HL-60/S4 treated with retinoic acid at 250 ng/mL for 4 days and 3 days (cell line): ENCODE data around the gene IL6.
"Not testable (repeated sequence)": the region's sequence is repeated elsewhere in the genome, so short reads cannot be mapped to it uniquely, and the experiment has no call there.

Experiments used
- in situ Hi-C: fragments of 300-500 bp; cut with MboI; formaldehyde crosslinking; loops from 2 replicates; pipeline ENCODE4 v1.7.0; 2022; ENCODE audit warnings: low sequenced_read_pairs

IL6 gene

GRCh38 chr7:22703978-22704610 is 22.9 kb upstream of the IL6 start:
- in situ Hi-C loops: not testable (repeated sequence)

GRCh38 chr7:22704722-22705121 is 22.3 kb upstream of the IL6 start:
- in situ Hi-C loops: not testable (repeated sequence)

- in situ Hi-C loops: not testable (repeated sequence)
Measured at GRCh38 chr7:22705874-22706273, 21.1 kb upstream of the IL6 start.

- in situ Hi-C loops: not testable (repeated sequence)
Measured at GRCh38 chr7:22707026-22707691, 19.8 kb upstream of the IL6 start.

GRCh38 chr7:22708214-22708613 is 18.8 kb upstream of the IL6 start:
- in situ Hi-C loops: not testable (repeated sequence)

- in situ Hi-C loops: not testable (repeated sequence)
Measured at GRCh38 chr7:22708677-22709061, 18.3 kb upstream of the IL6 start.

- in situ Hi-C loops: not testable (repeated sequence)
Measured at GRCh38 chr7:22709062-22709829, 17.8 kb upstream of the IL6 start.

GRCh38 chr7:22709857-22710256 is 17.1 kb upstream of the IL6 start:
- in situ Hi-C loops: no loop called here

- in situ Hi-C loops: no loop called here
Measured at GRCh38 chr7:22712999-22713398, 14.0 kb upstream of the IL6 start.

GRCh38 chr7:22713463-22713862 is 13.5 kb upstream of the IL6 start:
- in situ Hi-C loops: no loop called here

GRCh38 chr7:22715969-22716368 is 11.0 kb upstream of the IL6 start:
- in situ Hi-C loops: no loop called here

- in situ Hi-C loops: no loop called here
Measured at GRCh38 chr7:22717760-22718159, 9.2 kb upstream of the IL6 start.

GRCh38 chr7:22718200-22718711 is 8.7 kb upstream of the IL6 start:
- in situ Hi-C loops: no loop called here

GRCh38 chr7:22718911-22719420 is 8.0 kb upstream of the IL6 start:
- in situ Hi-C loops: no loop called here

- in situ Hi-C loops: loop anchor here (10.0 kb wide), 1 partner anchor 156 kb away; no protein-coding TSS in a partner anchor
Measured at GRCh38 chr7:22720791-22721786, 5.9 kb upstream of the IL6 start.

GRCh38 chr7:22722536-22723180 is 4.3 kb upstream of the IL6 start:
- in situ Hi-C loops: loop anchor here (10.0 kb wide), 1 partner anchor 158 kb away; no protein-coding TSS in a partner anchor

GRCh38 chr7:22723181-22723601 is 3.8 kb upstream of the IL6 start:
- in situ Hi-C loops: loop anchor here (10.0 kb wide), 1 partner anchor 158 kb away; no protein-coding TSS in a partner anchor

- in situ Hi-C loops: loop anchor here (10.0 kb wide), 1 partner anchor 159 kb away; no protein-coding TSS in a partner anchor
Measured at GRCh38 chr7:22723637-22724036, 3.4 kb upstream of the IL6 start.

- in situ Hi-C loops: loop anchor here (10.0 kb wide), 1 partner anchor 160 kb away; no protein-coding TSS in a partner anchor
Measured at GRCh38 chr7:22724861-22725260, 2.1 kb upstream of the IL6 start.
